GM23338 (cell line): ENCODE data around the gene PCDHB4. TPM values are rescaled to one million over a fixed set of nuclear protein-coding genes. Genes with fewer than 3 reads are reported as not detected.
"Not testable (repeated sequence)": the region's sequence is repeated elsewhere in the genome, so short reads cannot be mapped to it uniquely, and the experiment has no call there.

Source experiments
- ATAC-seq: fragments of 200-7000 bp; cut with Tn5 transposase; 3 replicates; pipeline ENCODE4 v1.9.1; 2020
- DNase-seq: peaks from one replicate; pipeline ENCODE4 v3.0.0-alpha.2; 2015; ENCODE audit warnings: low spot score
- H2AFZ ChIP-seq: fragments of 200-600 bp; sonication (generic); 2 replicates; pipeline ENCODE4 v1.8.0; 2016; ENCODE audit warnings: antibody characterized with exemption, mild to moderate bottlenecking, moderate library complexity
- H3F3A ChIP-seq: fragments of 200-600 bp; sonication (generic); replicated peaks from 2 replicates; pipeline ENCODE4 v1.8.0; 2017; ENCODE audit warnings: antibody characterized with exemption, mixed run types, low read depth
- H3K27ac ChIP-seq: fragments of 200-600 bp; sonication (generic); 2 replicates; pipeline ENCODE4 v1.6.1; 2016; ENCODE audit warnings: low read depth
- H3K27me3 ChIP-seq: fragments of 200-600 bp; sonication (generic); 2 replicates; pipeline ENCODE4 v1.8.0; 2016; ENCODE audit warnings: mild to moderate bottlenecking, mixed run types, moderate library complexity; ENCODE audit not compliant: insufficient read depth
- H3K36me3 ChIP-seq: fragments of 200-600 bp; sonication (generic); 2 replicates; pipeline ENCODE4 v1.8.0; 2016; ENCODE audit warnings: mild to moderate bottlenecking; ENCODE audit not compliant: insufficient read depth
- H3K4me1 ChIP-seq: fragments of 200-600 bp; sonication (generic); 2 replicates; pipeline ENCODE4 v1.8.0; 2016; ENCODE audit warnings: mild to moderate bottlenecking, moderate library complexity; ENCODE audit not compliant: insufficient read depth
- H3K4me2 ChIP-seq: fragments of 200-600 bp; sonication (generic); 2 replicates; pipeline ENCODE4 v1.7.1; 2017; ENCODE audit warnings: mixed run types
- H3K4me3 ChIP-seq: fragments of 200-600 bp; sonication (generic); 2 replicates; pipeline ENCODE4 v1.6.1; 2016; ENCODE audit warnings: mixed run types
- H3K79me2 ChIP-seq: fragments of 200-600 bp; sonication (generic); replicated peaks from 2 replicates; pipeline ENCODE4 v1.8.0; 2017; ENCODE audit warnings: mild to moderate bottlenecking; ENCODE audit not compliant: insufficient read depth
- H3K9me2 ChIP-seq: fragments of 200-600 bp; sonication (generic); 2 replicates; pipeline ENCODE4 v1.8.0; 2017; ENCODE audit not compliant: insufficient read depth
- H4K20me1 ChIP-seq: fragments of 200-600 bp; sonication (generic); replicated peaks from 2 replicates; pipeline ENCODE4 v1.8.0; 2017; ENCODE audit warnings: mild to moderate bottlenecking; ENCODE audit not compliant: insufficient read depth
- H3K27ac Mint-ChIP-seq: 2 replicates; pipeline ENCODE4 v1.8.0; 2020; ENCODE audit warnings: inconsistent platforms, mild to moderate bottlenecking, moderate library complexity, mixed read lengths
- H3K27me3 Mint-ChIP-seq: 3 replicates; pipeline ENCODE4 v1.8.0; 2022; ENCODE audit warnings: low read depth, mild to moderate bottlenecking, moderate library complexity, mixed read lengths, inconsistent platforms; ENCODE audit not compliant: insufficient read depth, poor library complexity
- H3K36me3 Mint-ChIP-seq: 3 replicates; pipeline ENCODE4 v1.8.0; 2021; ENCODE audit warnings: low read depth, mild to moderate bottlenecking, inconsistent platforms, moderate library complexity, mixed read lengths
- H3K4me1 Mint-ChIP-seq: 3 replicates; pipeline ENCODE4 v1.8.0; 2020; ENCODE audit warnings: mild to moderate bottlenecking, inconsistent platforms, mixed read lengths
- H3K4me3 Mint-ChIP-seq: 3 replicates; pipeline ENCODE4 v1.8.0; 2021; ENCODE audit warnings: moderate library complexity, mild to moderate bottlenecking, inconsistent platforms, mixed read lengths
- H3K9me3 Mint-ChIP-seq: 3 replicates; pipeline ENCODE4 v1.8.0; 2020; ENCODE audit warnings: moderate library complexity, mild to moderate bottlenecking, inconsistent platforms, mixed read lengths
- CTCF ChIP-seq, 2 experiments: fragments of 200-600 bp in 1 of 2; sonication (generic) in 1 of 2; conservative IDR thresholded peaks; 2 replicates each; pipeline versions ENCODE4 v1.5.1 to v1.6.1; 2016 to 2017; ENCODE audit warnings: antibody characterized with exemption in 2 of 2, low read depth in 2 of 2, mild to moderate bottlenecking in 2 of 2, moderate library complexity in 1 of 2
- EZH2phosphoT487 ChIP-seq: fragments of 200-600 bp; sonication (generic); IDR thresholded peaks from one replicate; pipeline ENCODE4 v1.8.1; 2018; ENCODE audit warnings: antibody characterized with exemption; ENCODE audit not compliant: unreplicated experiment
- JUNB ChIP-seq: IDR thresholded peaks from one replicate; pipeline ENCODE4 v1.6.1; 2016; ENCODE audit warnings: antibody characterized with exemption; ENCODE audit not compliant: unreplicated experiment
- NANOG ChIP-seq: IDR thresholded peaks from 2 replicates; pipeline ENCODE4 v1.6.1; 2016; ENCODE audit warnings: antibody characterized with exemption, borderline replicate concordance
- POLR2AphosphoS5 ChIP-seq: IDR thresholded peaks from 2 replicates; pipeline ENCODE4 v1.6.1; 2016; ENCODE audit warnings: antibody characterized with exemption, low read depth
- STAT1 ChIP-seq: IDR thresholded peaks from one replicate; pipeline ENCODE4 v1.6.1; 2016; ENCODE audit warnings: antibody characterized with exemption; ENCODE audit not compliant: unreplicated experiment
- ZNF114 ChIP-seq: fragments of 250-450 bp; sonication (Bioruptor Pico); IDR thresholded peaks from 2 replicates; pipeline ENCODE4 v1.5.0; 2020; ENCODE audit warnings: mild to moderate bottlenecking, moderate library complexity
- ZNF331 ChIP-seq: fragments of 250-450 bp; sonication (Bioruptor Pico); IDR thresholded peaks from 2 replicates; pipeline ENCODE4 v1.5.0; 2020; ENCODE audit warnings: low read depth, mild to moderate bottlenecking, moderate library complexity
- polyA plus RNA-seq: library from polyadenylated mRNA; unstranded; fragments of >200 nt; fragmentation: Nextera tagmentation; extraction: Ambion mirVana; gene quantifications from 2 replicates; pipeline ENCODE4 v1.2.1, GENCODE V29; 2016
- total RNA-seq: library from RNA; depleted of rRNA; stranded (reverse); fragments of >200 nt; shearing (Covaris generic); gene quantifications from 2 replicates; pipeline ENCODE4 v1.2.3, GENCODE V29; 2014
- TF ChIP-seq, protein P1 (sequence below): IDR thresholded peaks from 2 replicates; pipeline ENCODE4 v1.6.1; 2016; ENCODE audit warnings: antibody characterized with exemption
- TF ChIP-seq, protein P2 (sequence below): IDR thresholded peaks from one replicate; pipeline ENCODE4 v1.6.1; 2018; ENCODE audit warnings: antibody characterized with exemption; ENCODE audit not compliant: unreplicated experiment

The PCDHB4 gene
- total and polyA plus RNA-seq, 2 experiments from 2014 or later: 1.3 to 2.7 TPM

GRCh38 chr5:141123396-141124135 lies 1.9 kb downstream of the PCDHB4 start:
- H2AFZ ChIP-seq, H3K27me3 Mint-ChIP-seq, H3K9me2 ChIP-seq, H3K9me3 Mint-ChIP-seq, H3K27me3 ChIP-seq, H4K20me1 ChIP-seq, DNase-seq, H3K4me3 ChIP-seq, H3K79me2 ChIP-seq, H3K4me3 Mint-ChIP-seq, H3K27ac Mint-ChIP-seq, H3K36me3 ChIP-seq, H3K27ac ChIP-seq, ATAC-seq, H3K4me1 Mint-ChIP-seq, H3K4me2 ChIP-seq, H3K4me1 ChIP-seq, H3F3A ChIP-seq: not testable (repeated sequence)
- peaks cover 22% of the 10 kb centered on the region for H3K36me3 Mint-ChIP-seq
- TF ChIP-seq CTCF (conservative IDR thresholded peaks at IDR 0.05; ENCODE audit: low read depth in 2 of 2): 0 out of 4 replicates have a peak, but pooled peaks of 1 of the 2 experiments have one; percentile 3

- H3K27ac Mint-ChIP-seq: no peak overlapping the region
Measured at GRCh38 chr5:141127305-141127704, 5.7 kb downstream of the PCDHB4 start.

More at GRCh38 chr5:141127305-141127704, 5.7 kb downstream of the PCDHB4 start:
- DNase-seq: peak; percentile 37
- H3K27ac ChIP-seq: no peak overlapping the region
- peaks cover 6% of the 10 kb centered on the region; the same call in 2 of the 3 replicates for H3K4me1 Mint-ChIP-seq
- 0 out of 2 replicates have a peak overlapping the region, but pooled peaks have one; percentile 2 for H3K4me2 ChIP-seq
- peaks cover 9% of the 10 kb centered on the region; the same call in 2 of the 3 replicates for H3K9me3 Mint-ChIP-seq
- H2AFZ ChIP-seq: no peak overlapping the region
- H4K20me1 ChIP-seq: no peaks in the 10 kb centered on the region
- H3K9me2 ChIP-seq: no peaks in the 10 kb centered on the region
- H3K4me3 ChIP-seq: no peak overlapping the region
- peak; percentile 46; the same call in 2 of the 3 replicates for ATAC-seq
- H3K79me2 ChIP-seq: no peaks in the 10 kb centered on the region
- TF ChIP-seq NANOG: no peak
- TF ChIP-seq JUNB: no peak
- TF ChIP-seq, protein P1, sequence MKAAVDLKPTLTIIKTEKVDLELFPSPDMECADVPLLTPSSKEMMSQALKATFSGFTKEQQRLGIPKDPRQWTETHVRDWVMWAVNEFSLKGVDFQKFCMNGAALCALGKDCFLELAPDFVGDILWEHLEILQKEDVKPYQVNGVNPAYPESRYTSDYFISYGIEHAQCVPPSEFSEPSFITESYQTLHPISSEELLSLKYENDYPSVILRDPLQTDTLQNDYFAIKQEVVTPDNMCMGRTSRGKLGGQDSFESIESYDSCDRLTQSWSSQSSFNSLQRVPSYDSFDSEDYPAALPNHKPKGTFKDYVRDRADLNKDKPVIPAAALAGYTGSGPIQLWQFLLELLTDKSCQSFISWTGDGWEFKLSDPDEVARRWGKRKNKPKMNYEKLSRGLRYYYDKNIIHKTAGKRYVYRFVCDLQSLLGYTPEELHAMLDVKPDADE: no peak
- no peak for TF ChIP-seq CTCF (conservative IDR thresholded peaks at IDR 0.05; ENCODE audit: low read depth in 2 of 2)
- TF ChIP-seq ZNF114: no peak
- TF ChIP-seq STAT1: no peak
- TF ChIP-seq, protein P2, sequence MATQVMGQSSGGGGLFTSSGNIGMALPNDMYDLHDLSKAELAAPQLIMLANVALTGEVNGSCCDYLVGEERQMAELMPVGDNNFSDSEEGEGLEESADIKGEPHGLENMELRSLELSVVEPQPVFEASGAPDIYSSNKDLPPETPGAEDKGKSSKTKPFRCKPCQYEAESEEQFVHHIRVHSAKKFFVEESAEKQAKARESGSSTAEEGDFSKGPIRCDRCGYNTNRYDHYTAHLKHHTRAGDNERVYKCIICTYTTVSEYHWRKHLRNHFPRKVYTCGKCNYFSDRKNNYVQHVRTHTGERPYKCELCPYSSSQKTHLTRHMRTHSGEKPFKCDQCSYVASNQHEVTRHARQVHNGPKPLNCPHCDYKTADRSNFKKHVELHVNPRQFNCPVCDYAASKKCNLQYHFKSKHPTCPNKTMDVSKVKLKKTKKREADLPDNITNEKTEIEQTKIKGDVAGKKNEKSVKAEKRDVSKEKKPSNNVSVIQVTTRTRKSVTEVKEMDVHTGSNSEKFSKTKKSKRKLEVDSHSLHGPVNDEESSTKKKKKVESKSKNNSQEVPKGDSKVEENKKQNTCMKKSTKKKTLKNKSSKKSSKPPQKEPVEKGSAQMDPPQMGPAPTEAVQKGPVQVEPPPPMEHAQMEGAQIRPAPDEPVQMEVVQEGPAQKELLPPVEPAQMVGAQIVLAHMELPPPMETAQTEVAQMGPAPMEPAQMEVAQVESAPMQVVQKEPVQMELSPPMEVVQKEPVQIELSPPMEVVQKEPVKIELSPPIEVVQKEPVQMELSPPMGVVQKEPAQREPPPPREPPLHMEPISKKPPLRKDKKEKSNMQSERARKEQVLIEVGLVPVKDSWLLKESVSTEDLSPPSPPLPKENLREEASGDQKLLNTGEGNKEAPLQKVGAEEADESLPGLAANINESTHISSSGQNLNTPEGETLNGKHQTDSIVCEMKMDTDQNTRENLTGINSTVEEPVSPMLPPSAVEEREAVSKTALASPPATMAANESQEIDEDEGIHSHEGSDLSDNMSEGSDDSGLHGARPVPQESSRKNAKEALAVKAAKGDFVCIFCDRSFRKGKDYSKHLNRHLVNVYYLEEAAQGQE: no peak
- TF ChIP-seq ZNF331 (CRISPR knock-in tag): no peak
- no peak for TF ChIP-seq POLR2AphosphoS5
- no peak for TF ChIP-seq EZH2phosphoT487
- H3K27me3 Mint-ChIP-seq: peaks cover 2% of the 10 kb centered on the region
- peaks cover 5% of the 10 kb centered on the region; the same call in 1 of the 2 replicates for H3K4me1 ChIP-seq
- H3K36me3 ChIP-seq: no peaks in the 10 kb centered on the region
- H3K27me3 ChIP-seq: no peaks in the 10 kb centered on the region
- H3F3A ChIP-seq: no peaks in the 10 kb centered on the region
- H3K4me3 Mint-ChIP-seq: no peak overlapping the region
- peaks cover 14% of the 10 kb centered on the region for H3K36me3 Mint-ChIP-seq
